HFF-Myc (cell line): ENCODE results near the gene ZNF727.
"Not testable (repeated sequence)": the region's sequence is repeated elsewhere in the genome, so short reads cannot be mapped to it uniquely, and the experiment has no call there.

Experiments
- DNase-seq: peaks from one replicate; pipeline ENCODE4 v3.0.0-alpha.2; 2011; ENCODE audit warnings: low read depth; ENCODE audit errors: extremely low read depth
- H3K4me3 ChIP-seq: replicated peaks from 2 replicates; pipeline ENCODE4 v1.5.1; 2011; ENCODE audit warnings: low read depth, mild to moderate bottlenecking, control low read depth, low read length
- TF ChIP-seq, protein P1 (sequence below): IDR thresholded peaks from 2 replicates; pipeline ENCODE4 v1.5.1; 2012; ENCODE audit warnings: mild to moderate bottlenecking, low read depth, low read length, control low read depth; ENCODE audit errors: missing control alignments

ZNF727 gene

DNA sequence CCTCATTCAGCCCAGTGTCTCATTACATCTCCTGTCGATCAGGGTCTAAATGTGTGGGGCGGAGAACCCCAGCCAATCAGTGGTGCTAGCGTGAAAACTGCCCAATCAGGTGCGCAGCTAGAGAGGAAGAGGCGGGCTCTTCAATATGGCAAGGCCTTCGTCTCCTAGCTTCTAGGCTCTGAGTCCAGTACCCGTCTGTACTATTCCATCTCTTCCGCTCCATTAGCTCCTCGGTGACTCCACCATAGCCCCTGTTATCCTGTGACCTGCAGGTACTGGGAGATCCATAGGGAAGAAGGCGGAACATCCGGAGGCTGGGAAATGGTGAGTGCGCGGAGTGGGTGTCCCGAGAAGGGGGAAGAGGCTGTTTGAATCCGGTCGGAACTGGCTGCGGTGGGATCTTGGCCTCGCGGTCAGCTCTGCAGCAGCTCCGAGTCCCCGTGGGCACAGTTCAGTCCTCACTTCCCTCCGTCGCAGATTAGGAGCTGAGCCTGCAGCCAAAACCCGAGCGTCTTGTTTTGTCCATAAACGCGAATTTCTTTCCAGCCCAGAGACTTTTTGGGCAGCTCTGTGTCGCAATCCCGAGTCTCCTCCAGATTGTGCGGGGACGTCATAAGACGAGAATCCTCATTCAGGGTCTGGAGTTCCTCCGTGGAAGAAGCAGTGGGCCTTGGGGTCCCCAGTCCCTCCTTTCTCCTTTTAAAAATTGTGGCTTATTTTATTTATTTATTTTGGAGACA, at the start of gene ZNF727:
TSS of gene ZNF727 (plus strand) at position 134 of the 740 bp plus-strand sequence. CDS start at position 322, 188 bp downstream.
- no peak for DNase-seq
- H3K4me3 ChIP-seq: no peak within 1 kb of the TSS
- TF ChIP-seq, protein P1, sequence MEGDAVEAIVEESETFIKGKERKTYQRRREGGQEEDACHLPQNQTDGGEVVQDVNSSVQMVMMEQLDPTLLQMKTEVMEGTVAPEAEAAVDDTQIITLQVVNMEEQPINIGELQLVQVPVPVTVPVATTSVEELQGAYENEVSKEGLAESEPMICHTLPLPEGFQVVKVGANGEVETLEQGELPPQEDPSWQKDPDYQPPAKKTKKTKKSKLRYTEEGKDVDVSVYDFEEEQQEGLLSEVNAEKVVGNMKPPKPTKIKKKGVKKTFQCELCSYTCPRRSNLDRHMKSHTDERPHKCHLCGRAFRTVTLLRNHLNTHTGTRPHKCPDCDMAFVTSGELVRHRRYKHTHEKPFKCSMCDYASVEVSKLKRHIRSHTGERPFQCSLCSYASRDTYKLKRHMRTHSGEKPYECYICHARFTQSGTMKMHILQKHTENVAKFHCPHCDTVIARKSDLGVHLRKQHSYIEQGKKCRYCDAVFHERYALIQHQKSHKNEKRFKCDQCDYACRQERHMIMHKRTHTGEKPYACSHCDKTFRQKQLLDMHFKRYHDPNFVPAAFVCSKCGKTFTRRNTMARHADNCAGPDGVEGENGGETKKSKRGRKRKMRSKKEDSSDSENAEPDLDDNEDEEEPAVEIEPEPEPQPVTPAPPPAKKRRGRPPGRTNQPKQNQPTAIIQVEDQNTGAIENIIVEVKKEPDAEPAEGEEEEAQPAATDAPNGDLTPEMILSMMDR: no peak

GRCh38 chr7:63998549-63998948, 46.7 kb upstream of the ZNF727 start, which contains the start of gene ZNF722:
Gene ZNF722 (plus strand): TSS chr7:63998849. CDS start chr7:63998962, 113 bp downstream.
- H3K4me3 ChIP-seq: no peak within 1 kb of the TSS
- no peak for DNase-seq
- TF ChIP-seq, protein P1: no peak

DNA sequence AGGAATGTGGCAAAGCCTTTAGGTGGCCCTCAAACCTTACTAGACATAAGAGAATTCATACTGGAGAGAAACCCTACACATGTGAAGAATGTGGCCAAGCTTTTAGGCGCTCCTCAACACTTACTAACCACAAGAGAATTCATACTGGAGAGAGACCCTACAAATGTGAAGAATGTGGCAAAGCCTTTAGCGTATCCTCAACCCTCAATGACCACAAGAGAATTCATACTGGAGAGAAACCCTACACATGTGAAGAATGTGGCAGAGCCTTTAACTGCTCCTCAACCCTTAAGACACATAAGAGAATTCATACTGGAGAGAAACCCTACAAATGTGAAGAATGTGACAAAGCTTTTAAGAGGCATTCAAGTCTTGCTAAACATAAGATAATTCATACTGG, 29.7 kb upstream of the ZNF727 start:
- not testable (repeated sequence) for DNase-seq, H3K4me3 ChIP-seq

DNA sequence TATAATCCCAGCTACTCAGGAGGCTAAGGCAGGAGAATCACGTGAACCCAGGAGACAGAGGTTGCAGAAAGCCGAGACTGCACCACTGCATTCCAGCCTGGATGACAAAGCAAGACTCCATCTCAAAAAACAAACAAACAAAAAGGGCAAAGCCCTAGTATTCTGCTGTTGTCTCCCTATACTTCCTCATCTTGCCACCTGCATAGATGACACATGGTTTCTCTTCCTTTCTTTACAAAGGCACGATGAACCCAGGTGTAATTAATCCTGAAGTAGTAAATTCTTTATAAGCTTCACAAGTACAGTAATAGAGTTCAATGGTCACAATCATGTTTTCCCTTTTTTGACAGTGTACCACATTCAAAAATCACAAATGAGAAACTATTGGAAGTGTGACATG, 9.8 kb upstream of the ZNF727 start:
- H3K4me3 ChIP-seq: no peak overlapping the region
- DNase-seq: no peak
- TF ChIP-seq, protein P1: no peak

- no peak overlapping the region for H3K4me3 ChIP-seq
- no peak for DNase-seq
- TF ChIP-seq, protein P1: no peak
Observed at GRCh38 chr7:64037095-64037494, 8.1 kb upstream of the ZNF727 start.

DNA sequence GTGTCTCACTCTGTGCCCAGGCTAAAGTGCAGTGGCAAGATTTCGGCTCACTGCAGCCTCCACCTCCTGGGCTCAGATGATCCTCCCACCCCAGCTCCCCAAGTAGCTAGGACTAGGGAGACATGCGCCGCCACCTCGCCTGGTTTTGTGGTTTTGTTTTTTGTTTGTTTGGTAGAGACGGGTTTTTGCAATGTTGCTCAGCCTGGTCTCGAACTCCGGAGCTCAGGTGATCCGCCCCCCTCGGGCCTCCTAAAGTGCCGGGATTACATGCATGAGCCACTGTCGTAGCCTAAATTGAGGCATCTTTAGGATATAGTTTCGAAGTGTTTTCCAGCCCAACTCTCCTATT, 781 bp downstream of the ZNF727 start:
- no peak overlapping the region for H3K4me3 ChIP-seq
- DNase-seq: no peak
- TF ChIP-seq, protein P1: no peak

DNA sequence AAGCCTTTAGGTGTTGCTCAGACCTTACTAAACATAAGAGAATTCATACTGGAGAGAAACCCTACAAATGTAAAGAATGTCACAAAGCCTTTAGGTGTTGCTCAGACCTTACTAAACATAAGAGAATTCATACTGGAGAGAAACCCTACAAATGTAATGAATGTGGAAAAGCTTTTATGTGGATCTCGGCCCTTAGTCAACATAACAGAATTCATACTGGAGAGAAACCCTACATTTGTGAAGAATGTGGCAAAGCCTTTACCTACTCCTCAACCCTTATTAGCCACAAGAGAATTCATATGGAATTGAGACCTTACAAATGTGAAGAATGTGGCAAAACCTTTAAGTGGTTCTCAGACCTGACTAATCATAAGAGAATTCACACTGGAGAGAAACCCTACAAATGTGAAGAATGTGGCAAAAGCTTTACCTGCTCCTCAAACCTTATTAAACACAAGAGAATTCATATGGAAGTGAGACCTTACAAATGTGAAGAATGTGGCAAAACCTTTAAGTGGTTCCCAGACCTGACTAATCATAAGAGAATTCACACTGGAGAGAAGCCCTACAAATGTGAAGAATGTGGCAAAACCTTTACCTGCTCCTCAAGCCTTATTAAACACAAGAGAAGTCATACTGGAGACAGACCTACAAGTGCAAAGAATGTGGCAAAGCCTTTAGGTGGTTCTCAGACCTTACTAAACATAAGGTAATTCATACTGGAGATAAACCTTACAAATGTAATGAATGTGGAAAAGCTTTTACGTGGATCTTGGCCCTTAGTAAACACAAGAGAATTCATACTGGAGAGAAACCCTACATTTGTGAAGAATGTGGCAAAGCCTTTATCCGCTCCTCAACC, 32.8 kb downstream of the ZNF727 start:
- DNase-seq, H3K4me3 ChIP-seq: not testable (repeated sequence)
